Activated naive CD4-positive, alpha-beta T cell treated with anti-CD3 and anti-CD28 coated beads, Interleukin-2, amount 10 ng/mL, durations not matched to agents 7 days and 5 days (primary cell): Measurements from ENCODE around the gene IL20.

ENCODE experiments used
- CTCF ChIA-PET: fragments of 350-600 bp; sonication (Branson Sonifier 250); formaldehyde crosslinking; loops from one replicate; lab custom pipeline; 2021; ENCODE audit warnings: antibody characterized with exemption; lab: Charles Lee
- DNase-seq: peaks from one replicate; pipeline ENCODE4 v3.0.0-alpha.2; 2020
- H3K27ac Mint-ChIP-seq: one replicate; pipeline ENCODE4 v1.8.0; 2021; ENCODE audit warnings: mild to moderate bottlenecking, moderate library complexity, mixed read lengths
- H3K27me3 Mint-ChIP-seq: one replicate; pipeline ENCODE4 v1.8.0; 2021; ENCODE audit warnings: mild to moderate bottlenecking, mixed read lengths
- H3K36me3 Mint-ChIP-seq: one replicate; pipeline ENCODE4 v1.8.0; 2021; ENCODE audit warnings: mixed read lengths
- H3K4me1 Mint-ChIP-seq: one replicate; pipeline ENCODE4 v1.8.0; 2021; ENCODE audit warnings: mixed read lengths
- H3K4me3 Mint-ChIP-seq: one replicate; pipeline ENCODE4 v1.8.0; 2021; ENCODE audit warnings: mild to moderate bottlenecking, moderate library complexity, mixed read lengths
- H3K9me3 Mint-ChIP-seq: one replicate; pipeline ENCODE4 v1.8.0; 2021; ENCODE audit warnings: mixed read lengths

Gene IL20

DNA sequence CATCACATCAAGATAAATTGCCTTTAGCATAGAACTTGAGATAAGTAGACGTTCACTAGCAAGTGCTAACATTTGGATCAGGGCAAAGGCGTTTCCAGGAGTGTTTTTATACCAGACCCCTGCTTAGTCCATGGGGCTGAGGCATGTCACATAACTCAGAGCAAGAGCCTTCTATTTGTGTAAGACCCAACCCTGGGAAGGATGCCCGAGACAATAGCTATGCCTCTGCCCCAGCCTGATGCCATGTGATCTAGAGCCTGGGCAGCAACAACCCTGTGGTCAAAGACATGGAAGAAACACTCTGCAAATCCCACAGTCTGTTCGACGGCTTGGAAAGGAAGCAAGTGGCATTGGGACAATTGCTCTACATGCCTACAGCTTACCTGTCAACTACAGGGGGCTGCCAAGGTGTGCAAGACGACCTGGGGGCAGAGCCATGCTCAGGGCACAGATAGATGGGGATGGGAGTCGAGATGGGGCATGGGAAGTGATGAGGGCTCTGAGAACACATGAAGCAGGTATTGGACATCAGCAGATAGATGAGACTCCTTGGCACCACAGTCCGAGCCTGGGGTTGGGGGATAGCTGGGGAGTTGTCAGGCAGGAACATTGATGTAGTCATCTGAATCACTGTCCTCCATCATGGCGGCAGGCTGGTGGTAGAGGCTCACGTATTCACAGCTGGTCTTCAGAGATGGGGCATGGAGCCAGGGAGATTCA is 39.2 kb downstream of the IL20 start:
- CTCF ChIA-PET = interaction anchor here (1.0 to 7.1 kb wide), 7 partner anchors 31 to 240 kb away, joined by 3 to 73 read pairs (median 4); no protein-coding TSS in a partner anchor
- peaks cover 51% of the 10 kb centered on the region for H3K4me1 Mint-ChIP-seq
- no peaks in the 10 kb centered on the region for H3K27me3 Mint-ChIP-seq

DNA sequence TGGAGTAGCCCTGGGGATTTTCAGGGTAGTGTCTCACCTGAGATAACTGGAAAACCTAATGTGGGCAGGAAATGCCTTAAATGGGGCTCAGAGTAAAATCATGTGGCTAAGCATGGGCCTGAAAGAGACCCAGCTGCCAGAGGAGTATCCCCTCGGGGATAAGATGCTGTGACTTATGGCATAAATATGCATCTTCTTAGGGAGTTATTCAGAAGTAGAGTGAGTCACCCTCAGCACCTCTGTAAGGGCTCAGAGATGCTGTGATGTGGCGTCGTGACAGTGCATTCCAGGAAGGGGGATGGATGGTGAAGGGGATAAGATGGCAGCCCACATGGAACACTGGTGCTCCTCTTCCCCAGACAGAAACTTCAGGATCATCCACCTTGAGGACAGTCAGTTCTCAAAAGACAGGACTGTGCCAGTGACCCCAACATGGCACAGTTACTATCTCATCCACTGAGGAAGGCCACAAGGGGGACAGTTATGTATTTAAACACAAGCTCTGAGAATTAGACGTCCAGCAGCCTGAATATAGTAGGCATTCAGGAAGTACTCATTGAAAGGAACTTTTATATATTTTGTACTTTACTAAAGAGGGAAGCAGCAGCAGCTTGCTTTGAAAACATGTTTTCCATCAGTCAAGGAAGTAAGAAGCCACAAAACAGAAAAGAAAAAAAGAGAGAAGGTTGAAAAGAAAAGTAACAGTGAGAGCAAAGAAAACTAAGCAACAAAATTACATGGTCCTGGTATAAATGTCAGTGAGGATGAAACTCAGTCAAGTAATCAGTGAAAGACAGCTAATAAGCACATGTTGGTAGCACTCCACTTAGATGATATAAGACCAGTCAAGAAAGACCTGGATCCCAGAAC is 40.1 kb downstream of the IL20 start:
- Mint-ChIP-seq H3K27me3 (no peaks in the 10 kb centered on the region), H3K36me3 (peaks cover 71% of the 10 kb centered on the region), H3K27ac (peak overlapping the region; percentile 77), H3K9me3 (no peaks in the 10 kb centered on the region), H3K4me1 (peaks cover 61% of the 10 kb centered on the region), H3K4me3 (peak overlapping the region; percentile 46)
- no peak for DNase-seq
- CTCF ChIA-PET = interaction anchor here (0.8 to 7.1 kb wide), 15 partner anchors 9 to 241 kb away, joined by 3 to 73 read pairs (median 4); partner anchors contain the start of gene IL24

More for the DNA sequence above, 39.2 kb downstream of the IL20 start:
- peaks cover 64% of the 10 kb centered on the region for H3K36me3 Mint-ChIP-seq
- H3K27ac Mint-ChIP-seq = peak overlapping the region; percentile 3
- no peaks in the 10 kb centered on the region for H3K9me3 Mint-ChIP-seq
- no peak for DNase-seq
- no peak overlapping the region for H3K4me3 Mint-ChIP-seq

DNA sequence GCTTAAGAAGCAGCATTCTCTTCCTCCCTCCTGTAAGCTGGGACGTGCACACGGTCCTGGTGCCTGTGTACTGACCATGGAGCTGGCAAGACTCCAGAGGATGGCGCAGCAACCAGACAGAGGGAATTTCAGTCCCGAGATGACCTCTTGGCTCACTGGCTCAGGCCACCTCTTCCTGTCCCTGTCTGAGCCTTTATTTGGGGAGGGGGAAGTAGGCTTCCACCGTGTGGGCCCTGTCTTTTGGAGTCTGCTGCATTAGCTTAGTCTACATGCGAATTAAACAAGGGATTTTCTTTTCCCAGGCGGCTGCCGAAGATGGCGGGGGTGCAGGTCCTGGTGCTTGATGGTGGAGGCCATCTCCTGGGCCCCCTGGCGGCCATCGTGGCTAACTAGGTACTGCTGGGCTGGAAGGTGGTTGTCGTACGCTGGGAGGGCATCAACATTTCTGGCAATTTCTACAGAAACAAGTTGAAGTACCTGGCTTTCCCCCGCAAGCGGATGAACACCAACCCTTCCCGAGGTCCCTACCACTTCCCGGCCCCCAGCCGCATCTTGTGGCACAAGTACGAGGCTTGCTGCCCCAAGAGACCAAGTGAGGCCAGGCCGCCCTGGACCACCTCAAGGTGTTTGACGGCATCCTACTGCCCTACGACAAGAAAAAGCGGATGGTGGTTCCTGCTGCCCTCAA is 42.0 kb downstream of the IL20 start:
- Mint-ChIP-seq H3K27ac (no peak overlapping the region), H3K36me3 (peaks cover 83% of the 10 kb centered on the region), H3K4me3 (no peak overlapping the region), H3K27me3 (no peaks in the 10 kb centered on the region), H3K4me1 (peaks cover 78% of the 10 kb centered on the region), H3K9me3 (no peaks in the 10 kb centered on the region)
- DNase-seq = no peak
- CTCF ChIA-PET = interaction anchor here (0.5 to 7.1 kb wide), 13 partner anchors 11 to 215 kb away, joined by 3 to 73 read pairs (median 5); partner anchors contain the start of gene IL24

DNA sequence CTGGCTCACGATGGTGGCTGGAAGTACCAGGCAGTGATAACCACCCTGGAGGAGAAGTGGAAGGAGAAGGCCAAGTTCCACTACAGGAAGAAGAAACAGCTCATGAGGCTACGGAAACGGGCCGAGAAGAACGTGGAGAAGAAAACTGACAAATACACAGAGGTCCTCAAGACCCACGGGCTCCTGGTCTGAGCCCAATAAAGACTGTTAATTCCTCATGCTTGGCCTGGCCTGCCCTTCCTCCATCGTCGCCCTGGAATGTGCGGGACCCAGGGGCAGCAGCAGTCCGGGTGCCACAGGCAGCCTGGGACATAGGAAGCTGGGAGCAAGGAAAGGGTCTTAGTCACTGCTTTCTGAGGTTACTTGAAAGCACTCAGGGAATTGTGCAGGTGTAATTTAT is 42.6 kb downstream of the IL20 start:
- no peaks in the 10 kb centered on the region for H3K9me3 Mint-ChIP-seq
- peaks cover 83% of the 10 kb centered on the region for H3K36me3 Mint-ChIP-seq
- H3K4me1 Mint-ChIP-seq = peaks cover 84% of the 10 kb centered on the region
- DNase-seq = no peak
- H3K4me3 Mint-ChIP-seq = no peak overlapping the region
- H3K27me3 Mint-ChIP-seq = no peaks in the 10 kb centered on the region
- CTCF ChIA-PET = interaction anchor here (0.7 to 7.1 kb wide), 15 partner anchors 14 to 249 kb away, joined by 3 to 73 read pairs (median 5); partner anchors contain the start of gene FCMR
- H3K27ac Mint-ChIP-seq = peak overlapping the region; percentile 29

DNA sequence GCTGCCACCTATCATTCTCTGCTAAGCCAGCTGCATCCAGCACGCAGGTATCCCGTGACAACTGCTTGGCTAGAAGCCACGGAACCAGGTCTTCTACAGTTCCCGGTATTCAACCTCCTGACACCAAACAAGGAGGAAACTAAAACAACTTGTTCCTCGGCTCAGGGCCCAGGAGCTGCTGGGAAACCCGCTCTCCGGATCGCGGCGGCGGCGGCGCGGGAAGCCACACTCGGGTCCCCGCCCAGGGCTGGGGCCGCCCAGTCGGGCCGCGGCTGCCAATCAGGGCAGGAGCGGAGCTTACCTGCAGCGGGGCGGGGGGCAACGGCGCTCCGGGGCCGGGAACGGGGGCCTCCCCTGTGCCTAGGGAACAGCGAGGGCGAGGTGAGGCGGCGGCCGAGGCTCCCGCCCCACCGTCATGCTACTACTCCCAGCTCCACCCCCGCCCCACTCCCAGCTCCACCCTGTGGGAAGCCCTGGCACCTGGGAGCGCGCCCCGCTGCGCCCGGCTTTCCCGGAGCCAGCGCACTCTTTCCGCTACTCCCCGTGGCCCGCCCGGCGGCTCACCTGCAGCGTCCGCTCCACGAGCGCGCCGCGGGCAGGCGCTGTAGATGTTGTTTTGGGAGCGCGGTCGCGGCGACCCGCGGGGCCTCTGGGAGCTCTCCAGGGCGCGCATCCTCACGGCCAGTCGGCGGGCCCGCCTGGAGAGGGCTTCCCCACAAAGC is 43.9 kb downstream of the IL20 start:
- Mint-ChIP-seq H3K9me3 (no peaks in the 10 kb centered on the region), H3K4me3 (peak overlapping the region; percentile 38), H3K4me1 (peaks cover 91% of the 10 kb centered on the region), H3K27me3 (no peaks in the 10 kb centered on the region), H3K27ac (no peak overlapping the region), H3K36me3 (peaks cover 84% of the 10 kb centered on the region)
- DNase-seq = peak; percentile 58
- CTCF ChIA-PET = interaction anchor here (0.6 to 7.1 kb wide), 22 partner anchors 9 to 251 kb away, joined by 3 to 73 read pairs (median 5); partner anchors contain the start of genes FCMR and IL20

DNA sequence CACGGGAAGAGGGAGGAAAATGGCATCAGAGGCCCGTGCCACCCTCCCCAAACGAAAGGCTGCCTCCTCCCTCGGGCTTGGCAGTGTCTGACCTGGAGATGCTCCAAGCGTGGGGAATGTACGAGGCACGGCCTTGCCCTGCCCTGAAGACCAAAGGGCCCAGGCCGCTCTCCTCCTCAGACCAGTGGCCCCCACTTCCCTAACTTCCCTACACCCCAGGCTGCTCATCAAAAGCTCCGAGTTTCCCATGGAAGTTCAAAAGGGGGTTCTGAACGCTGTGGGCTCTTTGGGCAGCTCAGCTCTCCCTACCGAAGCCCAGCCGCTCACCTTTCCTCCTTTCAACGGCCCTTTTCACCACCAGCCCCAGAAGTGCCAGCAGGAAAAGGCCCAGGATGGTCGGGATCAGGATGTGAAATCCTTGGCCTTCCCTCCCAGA is 44.5 kb downstream of the IL20 start:
- no peaks in the 10 kb centered on the region for H3K27me3 Mint-ChIP-seq
- CTCF ChIA-PET = interaction anchor here (0.9 to 7.1 kb wide), 13 partner anchors 9 to 251 kb away, joined by 3 to 73 read pairs (median 7); partner anchors contain the start of genes FCMR and IL20
- H3K4me1 Mint-ChIP-seq = peaks cover 91% of the 10 kb centered on the region
- H3K9me3 Mint-ChIP-seq = no peaks in the 10 kb centered on the region
- no peak for DNase-seq
- no peak overlapping the region for H3K27ac Mint-ChIP-seq
- H3K36me3 Mint-ChIP-seq = peaks cover 84% of the 10 kb centered on the region
- H3K4me3 Mint-ChIP-seq = peak overlapping the region; percentile 38

DNA sequence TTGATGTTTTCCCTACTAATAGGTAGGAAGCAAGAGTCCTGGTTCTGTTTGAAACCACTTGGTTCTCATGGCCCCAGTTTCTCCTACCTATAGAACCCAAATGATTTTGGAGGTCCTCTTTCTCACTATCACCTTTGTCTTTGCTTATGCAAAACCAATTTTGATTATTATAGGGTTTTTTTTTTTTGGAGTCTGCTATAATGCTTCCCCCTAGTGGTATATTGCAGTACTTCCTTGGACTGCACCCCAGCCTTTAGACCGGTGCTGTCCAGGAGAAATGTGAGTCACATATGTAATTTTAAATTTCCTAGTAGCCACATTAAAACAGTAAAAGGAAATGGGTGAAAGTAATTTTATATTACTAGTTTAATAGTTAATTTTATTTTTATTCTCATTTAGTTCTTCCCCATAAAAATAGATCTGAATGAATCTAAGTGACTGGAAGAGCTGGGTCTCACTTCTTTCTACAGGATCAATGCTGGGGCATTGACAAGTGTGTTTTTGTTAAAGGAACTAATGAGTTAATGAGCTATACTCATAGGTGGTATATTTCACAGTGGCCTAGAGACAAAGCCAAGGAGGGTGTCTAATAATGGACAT is 45.7 kb downstream of the IL20 start:
- H3K9me3 Mint-ChIP-seq = no peaks in the 10 kb centered on the region
- H3K4me1 Mint-ChIP-seq = peaks cover 91% of the 10 kb centered on the region
- CTCF ChIA-PET = interaction anchor here (0.7 to 13.0 kb wide), 39 partner anchors 8 to 280 kb away, joined by 3 to 233 read pairs (median 6); partner anchors contain the start of genes DYRK3, FCMR, IL10 and IL20
- no peak overlapping the region for H3K27ac Mint-ChIP-seq
- H3K4me3 Mint-ChIP-seq = no peak overlapping the region
- H3K36me3 Mint-ChIP-seq = peaks cover 84% of the 10 kb centered on the region
- peak; percentile 50 for DNase-seq
- H3K27me3 Mint-ChIP-seq = no peaks in the 10 kb centered on the region

DNA sequence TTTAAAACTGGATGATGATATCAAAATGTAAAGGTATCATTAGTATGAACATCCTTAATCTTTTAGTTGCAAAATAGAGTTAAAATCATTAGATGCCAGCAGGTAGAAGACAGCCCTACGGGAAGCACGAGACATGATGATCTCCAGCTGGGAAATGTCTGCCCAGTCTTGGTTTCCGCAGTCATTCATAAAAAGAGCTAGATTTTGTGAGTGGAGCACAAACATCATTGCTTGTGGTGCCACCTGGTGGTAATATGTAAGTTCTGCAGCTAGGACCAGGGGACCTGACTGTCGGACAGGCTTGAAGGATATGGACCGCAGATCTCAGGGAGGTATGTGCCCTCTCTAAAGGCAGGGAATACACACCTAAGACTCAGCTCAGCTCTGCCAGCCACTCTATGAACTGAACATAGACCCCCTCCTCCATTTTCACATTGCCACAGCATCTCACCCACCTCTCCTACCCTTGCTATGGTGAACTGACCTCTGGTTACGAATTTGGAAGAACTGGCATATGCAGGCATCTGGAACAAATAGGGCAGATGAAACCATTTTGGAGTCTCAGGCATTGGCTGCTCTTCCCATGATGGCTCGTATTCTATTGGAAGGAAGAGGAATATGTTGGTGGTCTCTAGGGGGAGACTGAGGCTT is 47.1 kb downstream of the IL20 start:
- CTCF ChIA-PET = interaction anchor here (0.6 to 13.0 kb wide), 58 partner anchors 9 to 587 kb away, joined by 3 to 233 read pairs (median 4); partner anchors contain the start of genes FCMR, IL10, IL20 and IL24
- Mint-ChIP-seq H3K36me3 (peaks cover 88% of the 10 kb centered on the region), H3K9me3 (no peaks in the 10 kb centered on the region), H3K4me3 (no peak overlapping the region), H3K27me3 (no peaks in the 10 kb centered on the region), H3K4me1 (peaks cover 91% of the 10 kb centered on the region), H3K27ac (peak overlapping the region; percentile 28)
- peak; percentile 75 for DNase-seq

DNA sequence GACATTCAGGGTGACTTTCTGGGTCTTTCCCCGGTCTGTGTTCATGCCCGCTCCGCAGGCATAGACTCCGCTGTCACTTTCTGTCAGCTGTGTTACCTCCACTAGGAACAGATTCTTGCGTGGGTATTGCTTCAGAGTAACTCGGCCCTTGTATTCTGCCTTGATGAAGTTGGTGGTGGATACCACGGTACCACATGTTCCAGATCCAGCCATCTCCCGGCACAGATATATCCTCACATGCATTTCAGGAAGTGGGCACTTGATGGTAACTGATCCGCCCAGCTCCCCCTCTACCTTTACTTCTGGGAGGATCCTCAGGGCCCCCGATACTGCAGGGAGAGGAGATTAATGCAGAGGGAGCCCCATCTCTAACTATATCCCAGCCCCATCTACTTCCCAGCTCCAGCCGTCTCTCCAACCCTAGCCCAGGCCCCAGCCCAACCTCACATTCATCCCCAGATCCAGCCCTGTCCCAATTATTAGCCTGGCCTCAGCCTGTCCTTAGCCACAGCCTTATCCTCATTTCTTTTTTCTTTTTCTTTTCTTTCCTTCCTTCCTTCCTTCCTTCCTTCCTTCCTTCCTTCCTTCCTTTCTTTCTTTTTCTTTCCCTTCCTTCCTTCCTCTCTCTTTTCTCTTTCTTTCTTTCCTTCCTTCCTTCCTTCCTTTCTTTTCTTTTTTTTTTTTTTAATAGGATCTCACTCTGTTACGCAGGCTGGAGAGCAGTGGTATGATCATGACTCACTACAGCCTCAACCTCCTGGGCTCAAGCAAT is 48.5 kb downstream of the IL20 start:
- Mint-ChIP-seq H3K27me3 (no peaks in the 10 kb centered on the region), H3K36me3 (peaks cover 87% of the 10 kb centered on the region), H3K4me1 (peaks cover 91% of the 10 kb centered on the region), H3K4me3 (no peak overlapping the region), H3K27ac (peak overlapping the region; percentile 28), H3K9me3 (no peaks in the 10 kb centered on the region)
- CTCF ChIA-PET = interaction anchor here (0.7 to 13.0 kb wide), 8 partner anchors 14 to 183 kb away, joined by 3 to 233 read pairs (median 72); no protein-coding TSS in a partner anchor
- no peak for DNase-seq

DNA sequence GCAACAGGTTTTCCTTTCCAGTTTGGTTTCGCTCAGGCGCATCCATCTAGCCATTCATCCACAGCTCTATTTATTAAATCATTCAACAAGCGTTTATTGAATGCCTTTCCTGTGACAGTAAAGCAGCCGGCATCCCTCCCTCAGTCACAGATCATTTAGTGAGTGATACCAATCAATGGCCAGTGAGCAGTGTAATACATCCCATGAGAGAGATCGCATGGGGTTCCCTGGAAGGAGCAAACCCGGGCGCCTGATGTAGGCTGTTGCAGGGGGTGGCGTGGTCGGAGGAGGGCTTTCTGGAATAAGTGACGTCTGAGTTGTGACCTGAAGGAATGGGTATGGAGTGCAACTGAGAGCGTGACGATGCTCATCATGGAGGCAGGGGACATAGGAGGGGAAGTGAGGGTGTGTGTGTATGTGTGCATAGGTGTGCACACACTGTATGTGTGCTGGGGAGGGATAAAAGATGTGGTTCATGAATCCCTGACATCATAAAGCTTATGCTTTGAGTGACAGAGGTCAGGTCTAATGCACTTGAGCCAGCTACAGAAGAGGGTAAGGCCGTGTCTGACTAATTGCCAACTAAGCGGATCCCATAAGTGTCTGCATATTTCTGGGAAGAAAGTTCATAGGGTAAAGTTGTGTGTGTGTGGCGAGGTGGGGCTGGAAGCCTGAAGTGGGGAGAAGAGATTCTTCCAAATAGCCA is 49.8 kb downstream of the IL20 start:
- no peak for DNase-seq
- no peak overlapping the region for H3K4me3 Mint-ChIP-seq
- H3K4me1 Mint-ChIP-seq = peaks cover 88% of the 10 kb centered on the region
- peaks cover 89% of the 10 kb centered on the region for H3K36me3 Mint-ChIP-seq
- no peaks in the 10 kb centered on the region for H3K9me3 Mint-ChIP-seq
- H3K27me3 Mint-ChIP-seq = no peaks in the 10 kb centered on the region
- peak overlapping the region; percentile 26 for H3K27ac Mint-ChIP-seq
- CTCF ChIA-PET = interaction anchor here (6.7 to 13.0 kb wide), 4 partner anchors 18 to 184 kb away, joined by 125 to 233 read pairs (median 192); no protein-coding TSS in a partner anchor
